ENCODE measurements around the gene ZMYND8.
"Not testable (repeated sequence)": the region's sequence is repeated elsewhere in the genome, so short reads cannot be mapped to it uniquely, and the experiment has no call there.

Gene ZMYND8

GRCh38 chr20:47256668-47257236 is 99.7 kb downstream of the ZMYND8 start:
- DNase-seq: no peak
- H3K27ac Mint-ChIP-seq: no peak overlapping the region
- peaks cover 24% of the 10 kb centered on the region for H3K4me1 Mint-ChIP-seq
- H3K4me3 Mint-ChIP-seq: no peak overlapping the region
- ATAC-seq: no peak
- H3K27me3 Mint-ChIP-seq: no peaks in the 10 kb centered on the region
- no peaks in the 10 kb centered on the region for H3K9me3 Mint-ChIP-seq

GRCh38 chr20:47253872-47254271 is 102.6 kb downstream of the ZMYND8 start:
- peaks cover 8% of the 10 kb centered on the region for H3K4me1 Mint-ChIP-seq
- no peaks in the 10 kb centered on the region for H3K27me3 Mint-ChIP-seq
- DNase-seq (no peak), ATAC-seq (no peak)
- no peak overlapping the region for H3K27ac Mint-ChIP-seq
- no peak overlapping the region for H3K4me3 Mint-ChIP-seq
- no peaks in the 10 kb centered on the region for H3K9me3 Mint-ChIP-seq

DNA sequence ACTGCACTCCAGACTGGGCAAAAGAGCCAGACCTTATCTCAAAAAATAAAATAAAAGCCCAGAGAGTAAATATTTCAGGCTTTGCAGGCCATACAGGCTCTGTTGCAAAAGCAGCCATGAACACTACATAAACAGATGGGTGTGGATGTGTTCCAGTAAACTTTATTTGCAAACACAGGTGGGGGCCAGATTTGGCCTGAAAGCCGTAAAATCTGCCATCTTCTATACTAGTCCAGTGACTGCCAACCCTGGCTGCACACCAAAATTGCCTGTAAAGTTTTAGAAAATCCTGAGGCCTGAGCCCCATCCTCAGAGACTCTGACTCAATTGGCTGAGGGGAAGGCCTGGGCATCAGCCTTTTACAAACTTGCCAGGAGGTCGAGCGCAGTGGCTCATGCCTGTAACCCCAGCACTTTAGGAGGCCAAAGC is 103.6 kb downstream of the ZMYND8 start:
- no peaks in the 10 kb centered on the region for H3K9me3 Mint-ChIP-seq
- ATAC-seq (no peak), DNase-seq (no peak)
- H3K27me3 Mint-ChIP-seq: no peaks in the 10 kb centered on the region
- H3K27ac Mint-ChIP-seq: no peak overlapping the region
- H3K4me3 Mint-ChIP-seq: no peak overlapping the region
- no peaks in the 10 kb centered on the region for H3K4me1 Mint-ChIP-seq

GRCh38 chr20:47251154-47252020 is 105.1 kb downstream of the ZMYND8 start:
- H3K4me3 Mint-ChIP-seq: no peak overlapping the region
- DNase-seq: no peak
- no peaks in the 10 kb centered on the region for H3K4me1 Mint-ChIP-seq
- no peaks in the 10 kb centered on the region for H3K9me3 Mint-ChIP-seq
- no peak for ATAC-seq
- H3K27me3 Mint-ChIP-seq: no peaks in the 10 kb centered on the region
- no peak overlapping the region for H3K27ac Mint-ChIP-seq

DNA sequence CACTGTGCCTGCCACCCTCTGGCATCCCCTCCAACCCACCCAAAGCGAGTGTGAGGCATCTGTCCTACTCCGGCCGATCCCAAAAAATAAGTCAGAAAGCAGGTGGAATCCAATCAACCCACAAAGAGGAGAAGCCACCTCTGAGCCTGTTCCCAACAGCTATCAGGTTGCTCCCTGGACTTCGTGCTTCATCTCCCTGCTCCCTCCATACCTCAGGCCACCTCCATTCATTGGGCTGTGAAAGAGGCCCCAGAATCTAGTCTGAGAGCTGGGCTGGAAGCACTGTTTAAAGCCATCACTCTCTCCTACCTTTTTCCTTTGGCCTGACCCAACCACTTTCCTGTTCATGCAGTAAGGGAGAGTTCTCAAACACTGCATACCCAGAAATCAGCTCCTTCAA is 106.1 kb downstream of the ZMYND8 start:
- H3K9me3 Mint-ChIP-seq: no peaks in the 10 kb centered on the region
- H3K4me1 Mint-ChIP-seq: no peaks in the 10 kb centered on the region
- H3K27me3 Mint-ChIP-seq: no peaks in the 10 kb centered on the region
- no peak for ATAC-seq
- H3K4me3 Mint-ChIP-seq: no peak overlapping the region
- DNase-seq: no peak
- H3K27ac Mint-ChIP-seq: peak overlapping the region in 1 of 2 donors; percentile 20

GRCh38 chr20:47249913-47250312 is 106.6 kb downstream of the ZMYND8 start:
- no peak overlapping the region for H3K27ac Mint-ChIP-seq

GRCh38 chr20:47248448-47248966 is 108.0 kb downstream of the ZMYND8 start:
- Mint-ChIP-seq H3K9me3 (no peaks in the 10 kb centered on the region), H3K27me3 (no peaks in the 10 kb centered on the region), H3K4me1 (no peaks in the 10 kb centered on the region), H3K27ac (no peak overlapping the region), H3K4me3 (no peak overlapping the region)
- no peak for DNase-seq
- ATAC-seq: no peak

More at GRCh38 chr20:47249913-47250312, 106.6 kb downstream of the ZMYND8 start:
- H3K27me3 Mint-ChIP-seq: no peaks in the 10 kb centered on the region
- no peaks in the 10 kb centered on the region for H3K4me1 Mint-ChIP-seq
- H3K9me3 Mint-ChIP-seq: no peaks in the 10 kb centered on the region
- H3K4me3 Mint-ChIP-seq: no peak overlapping the region
- no peak for DNase-seq
- ATAC-seq: no peak

DNA sequence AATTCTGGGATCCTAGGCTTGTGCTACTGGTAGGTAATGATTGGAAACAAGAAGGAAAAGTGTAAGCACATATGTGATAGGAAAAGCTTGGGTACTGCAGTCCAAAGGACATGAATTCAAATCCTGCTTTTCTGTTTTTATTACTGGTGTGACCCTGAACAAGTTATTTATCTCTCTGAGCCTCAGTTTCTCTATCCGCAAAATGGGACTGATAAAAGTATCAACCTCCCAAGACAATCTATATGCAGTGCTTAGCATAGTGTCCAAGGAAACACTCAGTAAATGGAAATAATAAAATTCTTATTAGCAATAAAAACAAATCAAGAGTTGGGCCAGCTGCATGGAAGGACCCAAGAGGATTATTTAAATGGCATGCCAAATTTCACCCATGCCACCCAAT is 108.5 kb downstream of the ZMYND8 start:
- Mint-ChIP-seq H3K4me3 (no peak overlapping the region), H3K27me3 (no peaks in the 10 kb centered on the region), H3K4me1 (no peaks in the 10 kb centered on the region), H3K27ac (no peak overlapping the region), H3K9me3 (no peaks in the 10 kb centered on the region)
- no peak for DNase-seq
- ATAC-seq: no peak

DNA sequence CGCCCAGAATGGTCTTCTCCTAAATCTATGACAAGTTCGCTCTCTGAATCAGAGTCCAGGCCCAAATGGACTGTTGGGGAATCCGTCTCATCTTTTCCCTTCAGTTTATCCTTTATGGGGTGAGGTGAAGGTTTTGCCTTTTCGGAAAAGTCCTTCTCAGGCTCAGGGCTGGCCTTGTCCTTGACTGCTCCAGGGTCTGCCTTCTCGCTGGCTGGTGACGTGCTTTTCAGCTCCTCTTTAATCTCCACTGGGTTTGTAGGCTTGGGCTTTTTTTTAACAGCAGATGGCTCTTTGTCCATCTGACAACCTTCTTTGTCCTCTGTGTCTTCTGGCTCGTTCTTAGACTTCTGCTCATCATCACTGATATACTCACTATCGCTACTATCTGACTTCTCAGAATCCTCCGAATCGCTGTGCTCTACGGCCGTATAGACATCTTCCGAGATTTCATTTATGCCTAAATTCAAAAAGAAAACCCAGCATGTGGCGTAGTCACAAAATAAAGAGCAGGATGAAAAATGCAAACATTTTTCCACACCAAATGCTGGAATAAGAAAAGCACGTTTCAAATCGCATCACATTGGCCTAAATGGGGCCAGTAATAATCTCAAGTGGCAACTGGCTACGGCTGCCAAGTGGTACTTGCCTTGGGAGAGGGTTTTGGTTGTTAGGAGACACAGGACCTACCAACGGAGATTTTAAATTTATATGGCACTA is 110.3 kb downstream of the ZMYND8 start:
- no peak overlapping the region for H3K4me3 Mint-ChIP-seq
- no peaks in the 10 kb centered on the region for H3K4me1 Mint-ChIP-seq
- DNase-seq (no peak), ATAC-seq (no peak)
- H3K27ac Mint-ChIP-seq: peak overlapping the region in 1 of 2 donors; percentile 50
- H3K27me3 Mint-ChIP-seq: no peaks in the 10 kb centered on the region
- no peaks in the 10 kb centered on the region for H3K9me3 Mint-ChIP-seq

DNA sequence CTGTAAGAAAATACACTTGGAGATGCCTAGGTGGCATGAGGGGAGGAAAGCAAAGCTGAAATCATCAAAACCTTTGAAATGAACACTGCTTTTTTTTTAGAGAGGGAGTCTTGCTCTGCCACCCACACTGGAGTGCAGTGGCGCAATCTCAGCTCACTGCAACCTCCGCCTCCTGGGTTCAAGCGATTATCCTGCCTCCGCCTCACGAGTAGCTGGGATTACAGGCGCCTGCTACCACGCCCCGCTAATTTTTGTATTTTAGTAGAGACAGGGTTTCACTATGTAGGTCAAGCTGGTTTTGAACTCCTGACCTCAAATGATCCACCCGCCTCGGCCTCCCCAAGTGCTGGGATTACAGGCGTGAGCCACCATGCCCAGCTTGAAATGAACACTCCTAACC is 111.3 kb downstream of the ZMYND8 start:
- DNase-seq, ATAC-seq, H3K9me3 Mint-ChIP-seq, H3K27me3 Mint-ChIP-seq, H3K27ac Mint-ChIP-seq, H3K4me3 Mint-ChIP-seq, H3K4me1 Mint-ChIP-seq: not testable (repeated sequence)

- Mint-ChIP-seq H3K27ac (no peak overlapping the region), H3K27me3 (no peaks in the 10 kb centered on the region), H3K4me1 (no peaks in the 10 kb centered on the region), H3K9me3 (no peaks in the 10 kb centered on the region), H3K4me3 (no peak overlapping the region)
- no peak for DNase-seq
- ATAC-seq: no peak
Observed at GRCh38 chr20:47244451-47244850, 112.0 kb downstream of the ZMYND8 start.

GRCh38 chr20:47243532-47244305 is 112.8 kb downstream of the ZMYND8 start:
- no peak for ATAC-seq
- Mint-ChIP-seq H3K4me3 (no peak overlapping the region), H3K27ac (peak overlapping the region in 1 of 2 donors; percentile 54), H3K27me3 (no peaks in the 10 kb centered on the region), H3K9me3 (no peaks in the 10 kb centered on the region), H3K4me1 (peaks cover 2% of the 10 kb centered on the region)
- DNase-seq: no peak

- no peak overlapping the region for H3K4me3 Mint-ChIP-seq
- H3K27ac Mint-ChIP-seq: no peak overlapping the region
Observed at GRCh38 chr20:47243003-47243402, 113.5 kb downstream of the ZMYND8 start.

DNA sequence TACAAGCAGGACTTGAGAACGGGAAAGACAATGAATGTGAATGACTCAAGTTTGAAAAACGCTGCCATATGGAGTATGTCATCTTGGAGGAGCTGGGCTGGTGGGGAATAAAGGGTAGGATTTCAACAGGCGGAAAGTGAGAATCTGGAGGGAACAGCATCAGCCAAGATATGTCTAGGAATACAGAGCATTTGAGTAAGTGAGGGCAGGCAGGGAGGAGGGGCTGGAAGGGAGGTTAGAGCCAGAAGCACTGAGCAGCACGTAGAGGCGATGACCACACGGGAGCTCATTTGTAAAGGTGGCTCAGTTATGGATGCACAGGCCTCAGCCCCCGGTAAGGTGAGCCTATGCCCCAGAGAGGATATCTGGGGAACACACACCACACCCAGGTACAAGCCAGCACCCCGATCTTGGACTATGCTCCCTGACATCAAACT is 115.1 kb downstream of the ZMYND8 start:
- peaks cover 5% of the 10 kb centered on the region for H3K4me1 Mint-ChIP-seq
- no peaks in the 10 kb centered on the region for H3K9me3 Mint-ChIP-seq
- H3K27me3 Mint-ChIP-seq: no peaks in the 10 kb centered on the region
- ATAC-seq (no peak), DNase-seq (no peak)
- no peak overlapping the region for H3K4me3 Mint-ChIP-seq
- H3K27ac Mint-ChIP-seq: no peak overlapping the region

More at GRCh38 chr20:47243003-47243402, 113.5 kb downstream of the ZMYND8 start:
- DNase-seq (no peak), ATAC-seq (no peak)
- Mint-ChIP-seq H3K27me3 (no peaks in the 10 kb centered on the region), H3K9me3 (no peaks in the 10 kb centered on the region), H3K4me1 (peaks cover 5% of the 10 kb centered on the region)

DNA sequence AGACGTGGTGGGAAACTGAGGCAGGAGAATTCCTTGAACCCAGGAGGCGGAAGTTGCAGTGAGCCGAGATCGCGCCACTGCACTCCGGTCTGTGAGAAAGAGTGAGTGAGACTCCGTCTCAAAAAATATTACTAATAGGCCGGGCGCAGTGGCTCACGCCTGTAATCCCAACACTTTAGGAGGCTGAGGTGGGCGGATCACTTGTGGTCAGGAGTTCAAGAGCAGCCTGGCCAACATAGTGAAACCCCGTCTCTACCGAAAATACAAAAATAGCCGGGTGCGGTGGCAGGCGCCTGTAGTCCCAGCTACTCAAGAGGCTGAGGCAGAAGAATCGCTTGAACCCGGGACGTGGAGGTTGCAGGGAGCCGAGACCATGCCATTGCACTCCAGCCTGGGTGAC is 116.4 kb downstream of the ZMYND8 start:
- not testable (repeated sequence) for DNase-seq, H3K4me3 Mint-ChIP-seq, H3K9me3 Mint-ChIP-seq, H3K27ac Mint-ChIP-seq, H3K4me1 Mint-ChIP-seq, H3K27me3 Mint-ChIP-seq, ATAC-seq
